Mesodermal cell (in vitro differentiated cells): ENCODE measurements around the gene KIAA1958.

Experiments
- H3K27ac ChIP-seq: 2 replicates; pipeline ENCODE4 v1.7.0; 2013; ENCODE audit warnings: mild to moderate bottlenecking, low read depth, low read length, moderate library complexity; ENCODE audit not compliant: severe bottlenecking
- H3K36me3 ChIP-seq: 2 replicates; pipeline ENCODE4 v1.7.1; 2013; ENCODE audit warnings: mild to moderate bottlenecking, low read length, moderate library complexity; ENCODE audit not compliant: control insufficient read depth, insufficient read depth
- H3K4me1 ChIP-seq: one replicate; pipeline ENCODE4 v1.7.1; 2013; ENCODE audit warnings: mild to moderate bottlenecking, low read length; ENCODE audit not compliant: insufficient read depth, control insufficient read depth, poor library complexity, severe bottlenecking
- H3K4me3 ChIP-seq: 2 replicates; pipeline ENCODE4 v1.7.0; 2013; ENCODE audit warnings: low read length, control low read depth, mild to moderate bottlenecking; ENCODE audit not compliant: insufficient read depth, poor library complexity, severe bottlenecking; ENCODE audit errors: extremely low read depth
- H3K9me3 ChIP-seq: 2 replicates; pipeline ENCODE4 v1.7.1; 2013; ENCODE audit warnings: mild to moderate bottlenecking, low read length, moderate library complexity; ENCODE audit not compliant: control insufficient read depth
- WGBS, 2 experiments: methylation state at CpG; one replicate each; pipeline ENCODE4 v1.1.5; 2013; ENCODE audit warnings: missing lambda C conversion rate in 2 of 2; ENCODE audit not compliant: insufficient coverage in 2 of 2; 5-methylcytosine and 5-hydroxymethylcytosine counted together

Gene KIAA1958

GRCh38 chr9:112465352-112465751 lies 21.3 kb upstream of the KIAA1958 start:
- H3K4me3 ChIP-seq = no peak overlapping the region
- peaks cover 34% of the 10 kb centered on the region for H3K36me3 ChIP-seq
- peaks cover 4% of the 10 kb centered on the region for H3K9me3 ChIP-seq
- H3K27ac ChIP-seq = no peak overlapping the region
- whole genome bisulfite sequencing, 2 experiments = 79 to 94% methylated on average over 4 of the region's 4 CpGs
- H3K4me1 ChIP-seq = no peaks in the 10 kb centered on the region

DNA sequence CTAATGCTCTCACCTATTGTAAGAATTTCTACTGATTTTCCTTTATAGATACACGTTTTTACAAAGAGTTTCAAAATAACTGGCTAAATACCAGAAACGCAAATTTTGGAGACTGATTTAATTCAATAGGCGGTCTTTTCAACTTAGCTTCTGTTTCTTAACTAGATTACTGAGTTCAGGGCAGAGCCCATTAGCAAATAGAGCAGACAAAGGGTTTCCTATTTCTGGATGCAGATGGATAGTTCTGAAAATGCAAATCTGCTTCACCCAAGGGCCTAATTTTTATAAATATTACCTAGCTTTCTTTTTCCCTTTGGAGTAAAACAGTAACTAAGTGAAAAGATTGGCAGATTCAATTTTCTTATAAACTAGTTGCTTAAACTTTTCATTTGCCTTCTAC lies 13.6 kb upstream of the KIAA1958 start:
- Histone ChIP-seq H3K4me1 (no peaks in the 10 kb centered on the region), H3K9me3 (peaks cover 2% of the 10 kb centered on the region), H3K36me3 (peaks cover 15% of the 10 kb centered on the region), H3K27ac (no peak overlapping the region), H3K4me3 (no peak overlapping the region)
- WGBS, 2 experiments = 69 to 82% methylated on average over 3 of the region's 3 CpGs

DNA sequence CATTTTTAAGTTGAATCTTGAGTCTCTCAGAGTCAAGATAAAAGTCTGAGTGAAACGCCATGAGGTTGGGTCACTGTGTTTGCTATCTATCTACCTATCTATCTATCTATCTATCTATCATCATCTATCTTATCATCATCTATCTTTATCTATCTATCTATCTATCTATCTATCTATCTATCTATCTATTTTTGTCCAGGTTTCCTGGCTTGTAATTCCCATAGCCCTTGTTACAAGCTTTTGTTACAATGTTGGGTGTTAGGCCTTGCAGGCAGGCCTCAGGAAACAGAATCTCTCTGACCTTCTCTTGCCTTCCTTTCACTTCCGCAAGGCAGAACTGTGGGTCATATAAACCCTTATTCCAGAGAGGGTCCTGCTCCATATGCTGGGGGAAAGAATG lies 12.6 kb upstream of the KIAA1958 start:
- H3K36me3 ChIP-seq = peaks cover 15% of the 10 kb centered on the region
- 100% methylated on average over 1 of the region's 2 CpGs for WGBS, 2 experiments
- peaks cover 2% of the 10 kb centered on the region for H3K9me3 ChIP-seq
- no peaks in the 10 kb centered on the region for H3K4me1 ChIP-seq
- no peak overlapping the region for H3K27ac ChIP-seq
- no peak overlapping the region for H3K4me3 ChIP-seq

- Histone ChIP-seq H3K27ac (no peak overlapping the region), H3K4me3 (no peak overlapping the region), H3K9me3 (peaks cover 2% of the 10 kb centered on the region), H3K36me3 (peaks cover 15% of the 10 kb centered on the region), H3K4me1 (no peaks in the 10 kb centered on the region)
- no CpG with 5 or more reads among the region's 1 CpG for WGBS, 2 experiments
These were observed 11.3 kb upstream of the KIAA1958 start for GRCh38 chr9:112475318-112475717.

- WGBS, 2 experiments = 100% methylated on average over 1 of the region's 2 CpGs; no CpG with 5 or more reads in 1 of the 2 experiments
- H3K4me3 ChIP-seq = no peak overlapping the region
- peaks cover 6% of the 10 kb centered on the region for H3K36me3 ChIP-seq
- peaks cover 2% of the 10 kb centered on the region for H3K9me3 ChIP-seq
- H3K27ac ChIP-seq = no peak overlapping the region
- H3K4me1 ChIP-seq = no peaks in the 10 kb centered on the region
These were observed 9.3 kb upstream of the KIAA1958 start for GRCh38 chr9:112477330-112477729.

GRCh38 chr9:112479221-112479620 lies 7.4 kb upstream of the KIAA1958 start:
- H3K9me3 ChIP-seq = peaks cover 2% of the 10 kb centered on the region
- H3K4me1 ChIP-seq = no peaks in the 10 kb centered on the region

DNA sequence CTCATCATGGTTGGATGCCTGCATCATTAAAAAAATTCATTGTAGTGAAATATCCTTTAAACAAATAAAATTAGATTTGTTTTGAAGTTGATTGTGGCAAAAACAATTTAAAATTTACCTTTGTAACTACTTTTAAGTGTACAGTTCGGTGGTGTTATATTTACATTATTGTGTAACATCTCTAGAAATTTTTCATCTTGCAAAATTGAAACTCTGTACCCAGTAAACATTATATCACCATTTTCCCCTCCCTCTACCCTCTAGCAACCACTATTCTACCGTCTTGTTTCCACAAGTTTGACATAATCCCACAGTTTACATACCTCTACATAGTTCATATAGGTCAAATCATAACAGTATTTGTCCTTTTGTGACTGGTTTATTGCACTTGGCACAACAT lies 2.0 kb upstream of the KIAA1958 start:
- Histone ChIP-seq H3K36me3 (no peaks in the 10 kb centered on the region), H3K4me1 (peaks cover 10% of the 10 kb centered on the region), H3K27ac (no peak overlapping the region), H3K9me3 (no peaks in the 10 kb centered on the region), H3K4me3 (no peak overlapping the region)
- 82 to 89% methylated on average over 1 of the region's 2 CpGs for WGBS, 2 experiments

More at GRCh38 chr9:112479221-112479620, 7.4 kb upstream of the KIAA1958 start:
- H3K27ac ChIP-seq = no peak overlapping the region
- no peak overlapping the region for H3K4me3 ChIP-seq
- no peaks in the 10 kb centered on the region for H3K36me3 ChIP-seq

- Histone ChIP-seq H3K4me3 (peak overlapping the region; percentile 64), H3K9me3 (no peaks in the 10 kb centered on the region), H3K27ac (no peak overlapping the region), H3K36me3 (no peaks in the 10 kb centered on the region), H3K4me1 (peaks cover 17% of the 10 kb centered on the region)
- WGBS, 2 experiments = 100% methylated on average over 1 of the region's 3 CpGs; no CpG with 5 or more reads in 1 of the 2 experiments
These were observed 1.1 kb upstream of the KIAA1958 start for GRCh38 chr9:112485574-112485973.

- Histone ChIP-seq H3K4me3 (peak overlapping the region; percentile 72), H3K4me1 (peaks cover 17% of the 10 kb centered on the region), H3K27ac (peak overlapping the region; percentile 80), H3K36me3 (peaks cover 3% of the 10 kb centered on the region), H3K9me3 (no peaks in the 10 kb centered on the region)
- WGBS, 2 experiments = 0 to 1% methylated on average over 44 to 58 of the region's 80 CpGs
These were observed 576 bp downstream of the KIAA1958 start for GRCh38 chr9:112487008-112487798.

- Histone ChIP-seq H3K4me1 (peaks cover 17% of the 10 kb centered on the region), H3K36me3 (peaks cover 9% of the 10 kb centered on the region), H3K4me3 (peak overlapping the region; percentile 72), H3K9me3 (peaks cover under 1% of the 10 kb centered on the region), H3K27ac (peak overlapping the region; percentile 16)
- 3% methylated on average over 6 of the region's 11 CpGs for WGBS, 2 experiments
These were observed 1.2 kb downstream of the KIAA1958 start for GRCh38 chr9:112487799-112488340.

DNA sequence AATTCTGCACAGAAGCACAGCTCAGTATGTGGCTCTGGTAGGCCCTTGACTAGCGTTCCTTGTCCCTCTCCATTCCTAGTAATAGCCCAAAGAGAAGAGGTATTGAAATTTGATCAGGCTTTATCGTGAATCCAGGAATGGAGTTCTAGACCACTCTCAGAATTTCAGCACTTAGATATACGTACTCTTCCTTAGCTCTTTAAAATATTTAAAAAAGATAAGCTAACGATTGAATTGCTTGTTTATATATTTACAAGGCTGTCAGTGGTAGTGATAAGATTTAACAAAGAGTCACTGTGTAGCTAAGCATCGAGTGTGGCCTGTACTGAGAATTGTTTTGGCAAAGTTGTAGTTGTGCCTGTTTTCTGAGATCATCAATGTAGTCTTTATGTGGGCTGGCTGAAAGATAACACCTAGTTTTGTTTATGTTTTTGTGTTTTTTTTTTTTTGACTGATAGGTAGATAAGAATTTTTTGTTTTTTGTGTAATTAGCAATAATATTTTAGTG lies 2.5 kb downstream of the KIAA1958 start:
- Histone ChIP-seq H3K36me3 (peaks cover 20% of the 10 kb centered on the region), H3K4me3 (no peak overlapping the region), H3K27ac (peak overlapping the region; percentile 63), H3K9me3 (peaks cover 12% of the 10 kb centered on the region), H3K4me1 (peaks cover 17% of the 10 kb centered on the region)
- 22 to 33% methylated on average over 1 to 2 of the region's 5 CpGs for whole genome bisulfite sequencing, 2 experiments
